GM19238 (cell line): ENCODE results near the gene THSD7A.

Experiments
- DNase-seq: peaks from one replicate; pipeline ENCODE4 v3.0.0; 2011; ENCODE audit warnings: low spot score; ENCODE audit not compliant: insufficient read length

THSD7A gene

DNA sequence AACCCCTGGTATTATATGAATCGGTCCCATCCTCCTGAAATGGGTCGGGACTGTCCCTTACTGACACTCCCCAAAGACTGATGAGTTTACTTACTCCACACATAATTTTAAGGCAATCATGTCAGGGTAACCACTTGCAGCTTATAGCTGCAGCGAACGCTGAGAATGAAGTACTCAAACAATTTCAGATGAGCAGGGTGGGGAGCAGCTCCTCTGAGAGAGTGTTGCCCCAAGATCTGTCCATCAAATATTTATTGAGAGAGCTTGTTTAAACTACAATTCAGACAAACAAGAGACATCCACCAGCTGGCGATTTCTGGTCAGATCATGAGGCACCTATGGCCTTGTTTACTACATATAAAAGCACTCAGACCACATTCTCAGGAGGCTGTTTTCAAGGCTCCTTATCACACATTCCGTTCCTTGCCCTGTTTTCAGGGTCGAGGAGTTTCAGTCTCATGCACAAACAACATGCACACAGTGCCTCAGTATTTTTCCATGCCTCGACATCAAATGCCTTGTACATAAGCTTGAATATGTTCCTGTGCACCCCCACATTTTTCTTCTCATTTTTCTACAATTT lies 80.1 kb downstream of the THSD7A start:
- no peak for DNase-seq

DNA sequence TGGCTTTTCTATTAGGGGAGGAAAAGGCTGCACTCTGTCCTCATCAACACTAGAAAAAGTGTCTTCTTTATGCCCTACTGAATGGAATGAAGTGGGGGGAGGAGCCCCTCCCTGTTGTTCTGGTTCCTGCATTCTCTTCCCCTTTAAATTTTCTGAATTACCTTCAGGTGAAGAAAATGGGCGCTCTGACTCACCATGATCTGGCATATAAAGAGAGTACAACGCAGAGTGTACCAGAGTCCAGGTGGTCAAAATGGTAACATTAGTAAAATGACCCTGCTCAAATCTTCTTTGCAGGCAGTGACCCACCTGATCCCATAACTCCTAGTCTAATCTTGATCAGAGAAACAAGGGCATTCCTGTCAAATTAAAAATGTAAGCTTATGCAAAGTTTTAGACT lies 80.7 kb downstream of the THSD7A start:
- no peak for DNase-seq

DNA sequence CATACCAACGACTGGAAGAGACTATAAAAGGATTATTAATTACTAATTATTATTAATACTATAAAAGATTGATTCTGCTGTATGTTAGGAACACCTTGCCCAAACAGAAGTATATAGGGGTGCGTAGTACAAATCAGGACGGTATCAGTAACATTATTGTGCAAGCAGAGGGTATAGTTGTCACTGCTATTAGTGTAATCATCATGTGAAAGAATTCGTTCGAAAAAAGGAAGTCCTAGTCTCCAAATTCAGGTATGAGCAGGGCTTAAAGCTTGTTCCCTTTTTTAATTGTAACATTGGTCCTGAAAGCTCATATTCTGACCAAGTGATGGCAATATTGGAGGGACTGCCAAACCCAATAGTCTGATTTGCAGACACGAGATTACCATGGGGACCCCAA lies 81.8 kb downstream of the THSD7A start:
- DNase-seq: no peak

DNA sequence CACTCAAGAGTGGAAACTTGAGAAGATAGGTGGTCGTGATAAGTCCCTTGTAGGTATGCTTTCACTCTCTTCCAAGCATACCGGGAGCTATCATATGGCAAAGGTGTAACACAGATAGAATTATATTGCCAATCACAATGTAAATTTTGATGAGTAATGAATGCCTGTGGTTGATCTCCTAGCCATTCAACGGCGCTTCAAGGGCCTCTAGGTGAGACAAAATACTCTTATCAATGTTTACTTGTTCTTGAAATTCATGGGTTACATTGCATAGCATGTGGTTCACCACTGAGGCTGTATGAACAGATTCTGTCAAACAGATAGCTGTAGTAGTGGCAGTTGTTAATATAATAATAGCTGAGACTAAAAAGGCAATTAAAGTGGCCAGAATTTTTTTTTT lies 82.4 kb downstream of the THSD7A start:
- no peak for DNase-seq

DNA sequence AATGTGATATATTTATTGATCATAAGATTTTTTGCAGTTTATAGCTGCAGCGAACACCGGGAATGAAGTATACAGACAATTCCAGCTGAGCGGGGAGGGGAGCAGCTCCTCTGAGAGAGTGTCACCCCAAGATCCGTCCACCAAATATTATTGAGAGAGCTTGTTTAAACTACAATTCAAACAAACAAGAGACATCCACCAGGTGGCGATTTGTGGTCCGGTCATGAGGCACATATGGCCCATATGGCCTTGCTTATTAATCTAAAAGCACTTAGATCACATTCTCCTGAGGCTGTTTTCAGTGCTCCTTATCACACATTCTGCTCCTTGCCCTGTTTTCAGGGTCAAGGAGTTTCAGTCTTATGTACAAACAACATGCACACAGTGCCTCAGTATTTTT lies 83.1 kb downstream of the THSD7A start:
- no peak for DNase-seq

DNA sequence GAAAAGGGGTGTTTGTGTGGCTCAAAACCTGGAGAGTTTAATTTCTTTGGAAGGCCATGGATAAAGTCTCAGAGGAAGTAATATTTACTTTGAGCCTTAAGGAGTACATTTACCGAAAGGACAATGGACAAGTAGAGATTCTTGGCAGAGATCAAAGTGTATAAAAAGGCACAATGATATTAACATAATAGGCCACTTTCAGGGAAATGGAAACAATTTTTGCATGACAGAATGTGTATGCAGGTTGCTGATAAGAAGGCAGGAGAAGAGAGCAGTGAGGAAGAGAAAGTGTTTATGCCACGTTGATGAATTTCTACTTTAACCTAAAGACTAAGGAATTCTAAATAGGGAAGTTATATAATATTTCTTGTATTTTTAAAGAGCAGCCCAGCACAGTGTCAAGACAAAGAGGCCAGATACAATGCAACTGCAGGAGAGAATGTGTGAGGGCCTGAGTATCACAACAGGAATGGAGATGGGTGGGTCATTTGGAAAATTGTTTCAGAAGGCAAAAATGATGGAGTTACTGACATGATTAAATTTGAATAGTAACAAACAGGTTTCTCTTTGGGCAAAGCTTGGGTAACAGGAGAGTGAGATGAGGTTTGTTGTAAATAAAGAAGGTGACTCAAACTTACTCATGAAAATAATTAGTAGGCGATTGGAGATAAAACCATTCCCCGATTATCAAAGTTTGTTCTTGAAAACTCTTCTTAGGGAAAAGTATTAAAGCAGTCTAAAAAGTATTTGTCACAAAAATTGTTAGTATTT lies 84.1 kb downstream of the THSD7A start:
- DNase-seq: no peak

DNA sequence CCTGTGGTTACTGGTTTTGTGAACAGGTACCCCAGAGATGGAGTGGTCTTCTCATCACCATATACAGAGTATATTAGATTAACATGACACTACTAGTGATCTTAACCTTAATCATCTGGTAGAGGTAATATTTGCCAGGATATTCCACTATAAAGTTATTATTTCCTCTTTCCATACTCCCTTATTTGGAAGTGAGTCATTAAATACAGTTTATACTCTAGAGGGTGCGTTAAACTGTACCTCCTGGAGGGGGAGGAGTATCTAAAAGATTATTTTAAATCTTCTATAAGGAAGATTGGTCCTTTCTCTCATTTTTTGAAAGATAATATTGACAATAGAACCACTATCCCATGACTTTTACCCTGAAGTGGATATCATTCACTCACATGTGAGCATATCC lies 85.4 kb downstream of the THSD7A start:
- DNase-seq: no peak

DNA sequence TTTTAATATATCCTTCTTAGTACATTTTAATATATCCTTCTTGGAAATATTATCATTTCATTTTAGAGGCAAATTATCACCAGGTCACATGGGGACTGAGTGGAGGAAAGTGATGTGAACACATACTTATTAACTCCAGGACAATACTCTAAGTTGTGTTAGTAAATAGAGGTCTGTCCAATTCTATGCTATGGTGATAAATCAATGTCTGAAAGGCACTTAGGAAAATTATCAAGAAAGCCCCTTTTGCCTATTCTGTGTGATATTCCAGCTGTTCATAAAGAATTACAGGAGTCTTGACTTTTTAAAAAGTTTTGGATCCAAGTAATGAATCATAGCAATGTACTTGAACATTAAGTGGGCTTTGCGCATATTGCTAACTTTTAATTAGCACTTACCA lies 88.5 kb downstream of the THSD7A start:
- no peak for DNase-seq

DNA sequence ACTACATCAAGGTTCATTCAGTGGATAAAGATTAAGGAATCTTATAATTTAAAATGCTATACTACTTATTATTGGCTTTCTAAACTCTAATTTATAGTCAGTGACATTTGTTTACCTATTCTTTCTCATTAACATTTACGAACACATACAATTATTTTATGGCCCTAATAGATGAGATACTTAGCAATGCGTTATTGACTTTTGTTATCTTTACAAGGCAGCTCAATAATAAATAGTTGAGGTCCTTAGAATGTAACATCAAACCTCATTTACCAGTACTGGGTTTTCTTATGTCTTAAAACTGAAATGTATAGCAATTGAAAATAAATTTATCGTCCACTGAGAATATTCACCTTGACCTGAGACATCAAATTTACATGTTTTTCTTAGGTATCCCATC lies 89.0 kb downstream of the THSD7A start:
- DNase-seq: no peak

DNA sequence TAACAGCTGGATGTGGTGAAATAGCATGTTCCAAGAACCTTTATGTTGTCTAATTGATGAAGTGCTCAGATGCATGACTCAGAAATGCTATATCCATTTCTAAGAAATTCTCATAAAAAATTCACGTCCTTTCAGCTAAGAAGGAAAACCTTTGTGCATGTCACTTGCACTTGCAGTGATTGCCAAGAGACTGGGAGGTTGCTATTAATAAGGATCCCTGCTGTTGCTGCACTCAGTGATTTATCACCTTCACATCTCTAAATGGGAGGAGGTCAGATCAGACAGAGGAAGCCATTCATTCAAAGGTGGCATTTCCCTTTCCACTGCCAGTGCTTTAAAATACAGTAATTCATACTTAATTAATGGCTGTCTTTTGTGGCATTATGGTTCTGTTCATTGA lies 89.5 kb downstream of the THSD7A start:
- no peak for DNase-seq

DNA sequence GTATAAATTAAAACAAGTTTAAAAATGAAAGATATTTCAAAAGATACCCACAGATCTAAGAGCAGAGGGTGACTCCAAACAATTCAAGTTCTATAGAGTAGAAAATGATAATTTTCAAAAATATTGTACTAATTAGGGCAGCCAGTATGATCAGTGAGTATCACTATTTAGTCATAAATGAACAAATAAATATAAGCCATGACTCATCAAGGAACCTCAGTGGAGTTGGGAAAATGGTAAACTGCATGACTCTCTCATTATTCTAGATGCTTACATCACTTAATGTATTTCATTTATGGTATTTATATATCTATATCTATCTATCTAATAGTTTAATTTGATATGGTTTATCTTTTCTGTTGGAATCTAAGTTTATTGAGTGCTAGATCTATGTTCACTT lies 94.3 kb downstream of the THSD7A start:
- no peak for DNase-seq

DNA sequence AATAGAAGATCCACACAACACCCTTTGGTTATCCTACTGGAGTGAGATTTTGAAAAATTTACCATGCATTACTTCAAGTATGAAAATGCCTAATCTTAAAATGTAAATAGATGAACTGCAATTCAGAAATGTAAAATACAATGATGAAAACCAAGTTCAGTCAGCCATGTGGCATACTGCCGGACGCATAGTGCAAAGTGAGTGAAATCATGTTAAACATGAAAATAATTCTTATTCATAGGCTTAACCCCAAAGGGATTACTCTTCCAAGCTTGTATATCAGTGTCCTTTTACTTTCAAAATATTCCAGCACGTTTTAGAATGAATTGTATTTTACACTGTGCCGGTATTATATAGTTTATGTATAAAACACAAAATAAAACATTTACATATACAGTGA lies 99.8 kb downstream of the THSD7A start:
- no peak for DNase-seq

DNA sequence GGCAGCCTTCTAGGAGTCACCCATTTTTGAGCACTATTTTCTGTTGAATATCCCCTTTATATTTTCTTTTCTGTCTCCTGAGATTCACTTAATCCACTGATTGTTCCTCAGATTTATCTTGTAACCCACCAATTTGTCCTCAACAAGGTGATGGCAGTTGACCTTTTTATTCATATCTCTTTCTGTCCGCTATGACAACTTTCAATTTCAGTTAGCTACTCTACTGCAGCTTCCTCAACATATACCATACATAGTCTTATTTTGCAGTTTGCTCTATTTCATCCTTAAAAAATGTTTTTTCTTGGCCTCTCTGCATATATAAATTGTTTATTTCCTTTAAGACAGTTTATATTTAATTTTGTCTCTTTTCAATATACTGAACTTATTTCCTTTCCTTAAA lies 101.3 kb downstream of the THSD7A start:
- DNase-seq: no peak

DNA sequence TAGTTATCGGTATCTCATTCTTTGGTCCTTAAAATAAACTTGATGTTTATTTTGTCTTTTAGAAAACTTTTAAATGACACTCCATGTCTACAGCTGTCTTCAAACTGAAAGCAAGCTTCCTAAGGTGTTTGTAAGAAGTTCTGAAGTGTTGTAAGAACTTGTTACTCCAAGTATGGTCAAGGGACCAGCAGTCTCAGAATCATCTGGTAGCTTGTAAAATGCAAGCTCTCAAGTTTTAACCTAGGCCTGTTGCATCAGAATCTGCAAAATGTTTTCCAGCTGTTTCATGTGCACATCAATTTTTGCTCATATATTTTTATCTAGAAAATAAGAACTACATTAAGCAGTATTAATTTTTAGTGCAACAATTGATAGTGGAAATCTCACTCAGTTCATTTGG lies 104.1 kb downstream of the THSD7A start:
- no peak for DNase-seq

DNA sequence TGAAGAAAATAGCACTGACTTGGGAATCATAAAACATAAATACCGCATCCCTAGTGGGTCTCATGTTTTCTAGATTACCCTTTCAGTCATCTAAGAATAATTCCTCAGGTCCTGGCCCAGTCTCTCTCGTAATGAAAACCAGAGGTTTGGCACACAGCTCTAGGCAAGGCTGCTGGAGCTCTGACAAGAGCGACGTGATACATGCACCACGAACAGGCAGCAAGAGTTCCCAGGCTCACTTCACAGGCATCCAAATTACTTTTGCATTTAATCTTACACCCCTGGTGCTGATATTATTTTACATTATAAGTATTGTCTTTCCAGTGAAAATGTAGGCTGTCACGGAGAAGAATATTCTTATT lies 105.2 kb downstream of the THSD7A start:
- DNase-seq: no peak

DNA sequence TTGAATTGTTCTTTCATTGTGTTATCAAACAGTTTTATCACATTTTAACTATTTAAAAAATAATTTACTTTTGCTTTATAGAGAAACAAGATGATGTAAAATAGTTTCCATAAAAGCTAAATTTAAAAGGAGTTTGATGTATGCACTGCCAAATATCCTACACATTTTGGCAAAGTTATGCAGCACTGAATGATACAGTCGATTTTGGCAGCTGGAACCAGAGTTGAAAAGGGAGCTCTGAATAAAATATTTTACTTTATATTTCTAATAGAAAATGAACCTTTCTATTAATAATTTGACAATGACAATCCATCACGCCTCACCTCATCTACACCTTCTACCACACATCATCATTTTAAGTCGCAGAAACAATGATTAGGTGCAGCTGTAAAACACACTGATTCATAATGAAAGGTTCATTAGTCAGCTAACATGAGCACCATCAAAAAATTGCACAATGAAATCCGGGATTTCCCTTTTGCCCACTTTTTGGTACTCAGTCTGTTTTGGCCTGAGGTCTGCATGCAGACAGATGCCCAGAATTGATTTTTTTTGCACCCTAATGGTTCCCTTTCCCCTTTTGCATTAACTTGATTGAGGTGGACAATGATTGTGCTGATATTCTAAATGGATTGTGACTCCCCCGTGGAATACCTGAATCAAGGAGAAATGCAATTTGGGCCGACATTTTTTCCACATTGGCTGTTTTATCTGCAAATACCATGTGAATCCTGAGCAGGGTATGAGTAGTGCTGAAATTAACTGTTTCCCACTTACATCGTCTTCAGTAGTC lies 105.8 kb downstream of the THSD7A start:
- no peak for DNase-seq

DNA sequence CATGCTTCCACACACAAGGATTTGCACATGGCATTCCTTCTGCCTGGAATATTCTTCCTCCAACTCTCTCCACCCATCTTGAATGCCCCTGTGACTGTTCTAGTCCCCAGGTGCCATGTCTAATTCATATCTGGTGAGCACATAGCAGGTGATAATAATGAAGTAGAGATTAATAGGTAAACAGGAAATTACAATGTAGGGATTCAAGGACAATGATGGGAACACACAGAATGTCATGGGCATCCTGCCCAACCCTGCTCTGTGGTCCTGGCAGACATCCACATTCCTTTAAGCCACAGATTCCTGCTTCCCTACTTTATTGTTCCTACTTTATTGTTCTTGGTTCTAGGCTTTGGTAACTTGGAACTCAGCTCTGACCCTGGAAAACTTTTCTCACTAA lies 115.8 kb downstream of the THSD7A start:
- DNase-seq: no peak

DNA sequence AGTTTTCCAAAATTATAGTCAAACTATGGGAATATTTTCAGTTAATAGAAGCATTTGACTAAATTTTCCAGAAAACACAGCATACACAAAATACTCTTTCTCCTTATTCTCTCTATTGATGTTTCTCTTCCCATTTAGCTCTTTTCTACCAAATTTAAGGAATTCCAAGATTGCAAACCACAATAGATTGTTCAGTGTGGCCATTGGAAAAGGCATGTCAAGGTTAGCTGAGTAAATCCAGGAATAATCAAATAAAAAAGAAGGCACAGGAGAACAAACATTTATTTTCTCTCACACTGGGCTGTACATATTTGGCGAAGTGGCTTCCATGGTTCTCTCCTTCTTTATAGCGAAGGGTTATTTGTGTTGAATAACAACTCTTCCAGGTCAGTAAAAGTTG lies 117.3 kb downstream of the THSD7A start:
- no peak for DNase-seq

DNA sequence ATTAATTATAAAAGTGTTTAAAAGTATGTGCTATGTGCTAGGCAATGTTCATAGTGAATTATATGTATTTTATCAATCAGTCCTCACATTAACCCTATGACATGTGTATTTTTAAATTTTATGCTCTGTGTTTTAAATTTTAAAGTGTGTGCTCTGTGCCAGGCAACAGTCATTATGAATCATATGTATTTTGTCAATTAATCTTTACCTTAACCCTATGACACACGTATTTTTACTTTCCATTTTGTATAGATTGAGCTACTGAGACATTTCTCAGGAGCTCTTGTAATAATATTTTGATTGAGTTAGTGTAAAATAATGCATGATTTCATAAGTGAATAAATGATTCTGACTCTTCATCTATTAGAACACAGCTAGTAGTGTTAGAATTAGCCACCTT lies 117.8 kb downstream of the THSD7A start:
- no peak for DNase-seq

DNA sequence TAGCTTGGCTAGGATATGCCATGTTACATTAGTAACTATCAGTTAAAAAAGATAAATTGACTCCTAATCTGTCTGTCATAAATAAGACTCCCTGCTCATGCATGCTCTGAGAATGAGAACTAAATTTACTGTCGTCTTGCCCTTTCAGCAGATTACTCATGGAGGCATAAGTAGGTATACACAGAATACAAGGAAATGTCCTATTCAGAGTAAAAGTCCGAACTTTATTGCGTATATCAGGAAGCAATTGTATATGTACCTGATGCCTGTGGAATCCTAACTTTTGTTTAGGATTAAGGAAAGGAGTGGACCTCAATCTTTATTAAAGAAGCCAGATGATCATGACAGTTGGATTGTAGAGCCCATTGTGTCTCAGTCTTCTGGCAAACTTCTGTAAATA lies 118.6 kb downstream of the THSD7A start:
- no peak for DNase-seq

DNA sequence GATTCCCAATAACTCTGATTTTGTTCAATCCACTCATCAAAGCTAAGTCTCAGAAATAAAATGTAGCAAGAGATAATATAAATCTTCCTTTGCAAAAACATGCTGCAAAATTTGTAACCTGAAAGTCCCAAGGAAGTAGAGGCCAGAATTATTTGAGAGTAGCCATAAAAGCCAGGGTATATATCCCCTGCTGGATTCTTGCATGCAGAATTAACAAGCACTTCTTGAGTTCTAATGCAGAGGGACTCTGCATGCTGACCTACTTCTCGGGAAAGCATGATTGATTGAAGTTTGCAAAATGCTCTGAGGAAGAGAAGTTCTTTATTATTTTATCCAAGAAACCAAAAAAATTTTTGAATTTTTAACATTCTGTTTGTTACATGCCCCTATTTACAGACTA lies 121.6 kb downstream of the THSD7A start:
- DNase-seq: no peak

DNA sequence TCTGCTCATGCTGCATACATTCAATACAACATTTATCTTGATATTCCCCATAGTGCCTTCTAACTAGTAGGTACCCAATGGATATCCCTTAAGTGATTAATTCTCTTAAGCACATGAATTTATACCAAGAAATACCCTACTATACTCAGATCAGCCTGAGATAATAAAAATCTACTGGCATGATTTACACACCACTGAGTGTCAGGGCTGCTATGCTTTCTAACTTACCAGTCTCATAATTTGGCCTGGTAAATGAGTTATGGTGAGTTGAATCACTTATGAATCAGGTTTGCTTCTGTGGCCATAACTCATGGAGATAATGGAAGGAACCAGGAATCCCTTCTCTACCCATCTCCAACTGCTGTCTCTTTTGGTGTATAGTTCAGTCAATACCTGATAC lies 122.8 kb downstream of the THSD7A start:
- DNase-seq: no peak
